Peyer's patch (tissue), 4 donors: Measurements from ENCODE around the gene PKNOX2. TPM values are rescaled to one million over a fixed set of nuclear protein-coding genes. Genes with fewer than 3 reads are reported as not detected.

Experiments
- DNase-seq, 3 donors: peaks; one replicate each; pipeline ENCODE4 v3.0.0-alpha.2; 2017 to 2019
- H3K27ac ChIP-seq, 4 donors: fragments of 200-600 bp; sonication (generic); one replicate each; pipeline ENCODE4 v1.5.1; 2016 to 2019
- H3K27me3 ChIP-seq, 2 donors: fragments of 200-600 bp; sonication (generic); one replicate each; pipeline ENCODE4 v1.5.1; 2019
- H3K36me3 ChIP-seq, 3 donors: fragments of 200-600 bp; sonication (generic); one replicate each; pipeline ENCODE4 v1.5.1; 2016 to 2019
- H3K4me1 ChIP-seq, 4 donors: fragments of 200-600 bp; sonication (generic); one replicate each; pipeline ENCODE4 v1.5.1; 2016 to 2019
- H3K4me3 ChIP-seq, 4 donors: fragments of 200-600 bp; sonication (generic); 1 replicate in 3 of 4; 2 replicates in 1 of 4; pipeline ENCODE4 v1.5.1; 2016 to 2019; ENCODE audit warnings: mild to moderate bottlenecking in 1 of 4
- H3K9me3 ChIP-seq, 4 donors: fragments of 200-600 bp; sonication (generic); one replicate each; pipeline ENCODE4 v1.5.1; 2016 to 2019; ENCODE audit warnings: mild to moderate bottlenecking in 1 of 4
- CTCF ChIP-seq, 6 experiments: fragments of 450-650 bp in 4 of 6; fragments of 200-600 bp in 2 of 6; sonication (generic) in 1 of 6; IDR thresholded peaks; one replicate each; pipeline ENCODE4 v1.5.1; 2017 to 2019; ENCODE audit warnings: antibody characterized with exemption in 6 of 6, mild to moderate bottlenecking in 3 of 6, moderate library complexity in 1 of 6
- POLR2A ChIP-seq, 2 donors: fragments of 450-650 bp; IDR thresholded peaks; one replicate each; pipeline ENCODE4 v1.5.1; 2017; ENCODE audit warnings: antibody characterized with exemption in 2 of 2, mild to moderate bottlenecking in 2 of 2, moderate library complexity in 2 of 2
- total RNA-seq, 4 donors: library from RNA; depleted of rRNA; stranded (reverse); fragments of >200 nt; gene quantifications; one replicate each; pipeline ENCODE4 v1.1.0, GENCODE V29; 2016

PKNOX2 gene
- total RNA-seq, 4 donors from 2014 or later, result 1.4 to 8.3 TPM; not detected in 2

- Histone ChIP-seq H3K4me1 (no peaks in the 10 kb centered on the region), H3K4me3 (no peak overlapping the region), H3K27ac (no peak overlapping the region), H3K27me3 (no peaks in the 10 kb centered on the region), H3K9me3 (no peaks in the 10 kb centered on the region), H3K36me3 (no peaks in the 10 kb centered on the region)
- DNase-seq, result no peak
- TF ChIP-seq CTCF (IDR thresholded peaks at IDR 0.05) (no peak), POLR2A (IDR thresholded peaks at IDR 0.05) (no peak)
These were observed 45.5 kb downstream of the PKNOX2 start for GRCh38 chr11:125210066-125210465.

- H3K27ac ChIP-seq, result no peak overlapping the region
- H3K36me3 ChIP-seq, result no peaks in the 10 kb centered on the region
- H3K4me1 ChIP-seq, result no peaks in the 10 kb centered on the region
- no peaks in the 10 kb centered on the region for H3K9me3 ChIP-seq
- no peaks in the 10 kb centered on the region for H3K27me3 ChIP-seq
- peak in 1 of 3 donors; percentile 35 for DNase-seq
- no peak overlapping the region for H3K4me3 ChIP-seq
- no peak for TF ChIP-seq POLR2A (IDR thresholded peaks at IDR 0.05)
- TF ChIP-seq CTCF (IDR thresholded peaks at IDR 0.05), result no peak
These were observed 46.8 kb downstream of the PKNOX2 start for GRCh38 chr11:125211191-125211947.

- Histone ChIP-seq H3K27me3 (no peaks in the 10 kb centered on the region), H3K4me3 (no peak overlapping the region), H3K27ac (no peak overlapping the region), H3K9me3 (no peaks in the 10 kb centered on the region), H3K4me1 (no peaks in the 10 kb centered on the region), H3K36me3 (no peaks in the 10 kb centered on the region)
- no peak for DNase-seq
- no peak for TF ChIP-seq POLR2A (IDR thresholded peaks at IDR 0.05)
- no peak for TF ChIP-seq CTCF (IDR thresholded peaks at IDR 0.05)
These were observed 47.4 kb downstream of the PKNOX2 start for GRCh38 chr11:125211948-125212340.

GRCh38 chr11:125214601-125215565, 50.3 kb downstream of the PKNOX2 start:
- TF ChIP-seq CTCF (IDR thresholded peaks at IDR 0.05), result no peak
- TF ChIP-seq POLR2A (IDR thresholded peaks at IDR 0.05), result no peak
- Histone ChIP-seq H3K27ac (peak overlapping the region in 2 of 4 donors; percentile 49 to 58), H3K36me3 (no peaks in the 10 kb centered on the region), H3K27me3 (no peaks in the 10 kb centered on the region), H3K4me1 (no peaks in the 10 kb centered on the region), H3K4me3 (no peak overlapping the region), H3K9me3 (no peaks in the 10 kb centered on the region)
- DNase-seq, result peak in 1 of 3 donors; percentile 25

- no peak overlapping the region for H3K4me3 ChIP-seq
- H3K9me3 ChIP-seq, result no peaks in the 10 kb centered on the region
- no peaks in the 10 kb centered on the region for H3K4me1 ChIP-seq
These were observed 51.4 kb downstream of the PKNOX2 start for GRCh38 chr11:125215976-125216375.

More at GRCh38 chr11:125215976-125216375, 51.4 kb downstream of the PKNOX2 start:
- H3K36me3 ChIP-seq, result no peaks in the 10 kb centered on the region
- no peaks in the 10 kb centered on the region for H3K27me3 ChIP-seq
- peak overlapping the region in 2 of 4 donors; percentile 17 to 49 for H3K27ac ChIP-seq
- no peak for DNase-seq
- TF ChIP-seq POLR2A (IDR thresholded peaks at IDR 0.05) (no peak), CTCF (IDR thresholded peaks at IDR 0.05) (no peak)
